Stimulated activated CD4-positive, alpha-beta T cell treated with anti-CD3 and anti-CD28 coated beads, Interleukin-4, amount 100 ng/mL, for 4 hours (primary cell): ENCODE data around the gene OR4C5.
"Not testable (repeated sequence)": the region's sequence is repeated elsewhere in the genome, so short reads cannot be mapped to it uniquely, and the experiment has no call there.

Experiments used
- DNase-seq, 2 experiments: peaks; one replicate each; pipeline ENCODE4 v3.0.0-alpha.2; 2020

OR4C5 gene

DNA sequence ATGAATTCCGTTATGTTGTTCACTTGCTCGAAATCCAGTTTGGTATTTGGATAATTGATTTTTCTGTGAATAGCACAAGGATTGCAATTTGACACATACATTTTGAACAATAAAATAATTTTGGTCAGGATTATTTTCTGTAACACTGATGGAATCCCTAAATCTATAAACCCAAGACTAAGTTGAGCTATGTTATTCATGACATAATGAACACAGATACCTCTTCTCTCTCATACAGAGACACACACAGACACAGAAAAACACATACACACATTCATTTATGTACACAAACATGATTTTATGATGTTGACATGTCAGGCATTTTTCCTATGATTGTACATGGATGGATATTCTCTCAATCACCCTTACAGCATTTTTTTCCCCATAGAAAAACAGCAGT lies at the start of gene OR4C5:
TSS of gene OR4C5 (minus strand) at position 101 of the 400 bp plus-strand sequence. CDS start at position 101, 0 bp downstream.
- DNase-seq, result no peak

DNA sequence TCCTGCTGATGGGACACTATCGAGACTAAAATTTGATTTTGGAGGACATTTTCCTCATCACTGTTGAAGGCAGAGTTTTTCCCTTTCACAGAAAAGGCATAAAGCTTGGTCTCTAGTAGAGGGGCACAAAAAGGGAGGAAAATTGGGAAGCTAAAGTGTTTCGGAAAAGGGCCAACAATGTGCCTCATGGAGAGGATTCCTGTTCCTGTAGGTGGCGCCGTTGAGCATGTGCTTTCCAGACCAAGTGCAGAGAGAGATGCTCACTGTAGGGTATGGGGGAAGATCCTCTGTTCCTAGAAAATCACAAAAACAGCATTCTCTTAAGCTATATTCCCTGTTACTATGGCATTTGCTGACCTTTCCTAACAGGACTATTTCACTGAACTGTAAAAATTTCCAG lies 18.4 kb upstream of the OR4C5 start:
- no peak for DNase-seq

DNA sequence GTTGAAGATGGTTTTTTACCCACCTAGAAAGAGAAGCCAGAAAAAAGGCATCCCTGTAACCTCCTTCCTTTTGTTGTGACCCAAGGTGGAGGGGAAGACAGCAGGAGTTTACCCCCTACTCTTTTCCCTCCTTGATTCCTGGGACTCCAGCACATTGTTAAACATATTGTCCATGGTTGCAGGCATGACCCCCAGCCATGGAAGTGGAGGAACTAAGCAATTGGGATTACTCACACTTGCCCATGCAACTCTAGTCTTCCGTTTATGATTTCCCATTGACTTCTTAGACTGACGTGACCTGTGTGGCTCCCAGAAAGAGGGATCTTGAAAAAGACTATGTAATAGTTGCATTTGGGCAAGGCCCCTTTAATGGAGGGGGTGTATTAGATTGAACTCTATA lies 17.9 kb upstream of the OR4C5 start:
- not testable (repeated sequence) for DNase-seq

DNA sequence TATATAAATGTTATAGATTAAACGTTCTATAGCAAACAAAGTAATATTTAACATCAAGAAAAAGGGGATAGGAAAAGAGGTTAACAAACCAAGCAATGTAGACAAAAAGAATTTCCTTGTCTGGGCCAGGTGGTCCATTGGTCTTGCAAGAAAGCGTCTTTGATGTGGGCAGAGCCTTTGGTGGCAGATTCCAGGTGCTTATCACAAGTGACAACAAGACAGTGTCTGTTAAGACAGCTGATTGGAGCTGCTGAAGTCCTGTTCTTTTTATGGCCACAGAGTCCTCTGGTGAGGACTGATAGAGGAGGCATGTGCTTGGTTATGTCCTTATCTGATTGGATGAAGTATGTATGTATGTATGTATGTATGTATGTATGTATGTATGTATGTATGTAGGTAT lies 5.0 kb downstream of the OR4C5 start:
- DNase-seq, result not testable (repeated sequence)

DNA sequence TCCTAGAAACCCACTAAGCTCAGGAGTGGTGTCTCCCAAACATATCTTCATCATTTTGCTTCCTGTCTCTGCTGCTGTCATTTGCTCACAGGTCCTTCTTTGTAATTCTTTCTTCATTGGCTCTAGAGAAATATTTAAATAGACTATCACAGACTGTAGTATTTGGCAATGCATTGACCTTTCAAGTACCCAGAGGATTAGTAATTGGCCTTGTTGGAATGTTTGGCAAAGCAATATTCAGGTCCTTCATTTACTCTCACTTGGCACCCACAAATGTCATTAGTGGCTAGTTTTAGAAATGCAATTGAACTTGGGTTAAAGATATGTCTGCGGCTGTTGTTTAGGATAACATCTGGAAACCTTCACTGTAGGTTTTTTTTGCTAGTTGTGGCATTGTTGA lies 11.6 kb downstream of the OR4C5 start:
- DNase-seq, result no peak

DNA sequence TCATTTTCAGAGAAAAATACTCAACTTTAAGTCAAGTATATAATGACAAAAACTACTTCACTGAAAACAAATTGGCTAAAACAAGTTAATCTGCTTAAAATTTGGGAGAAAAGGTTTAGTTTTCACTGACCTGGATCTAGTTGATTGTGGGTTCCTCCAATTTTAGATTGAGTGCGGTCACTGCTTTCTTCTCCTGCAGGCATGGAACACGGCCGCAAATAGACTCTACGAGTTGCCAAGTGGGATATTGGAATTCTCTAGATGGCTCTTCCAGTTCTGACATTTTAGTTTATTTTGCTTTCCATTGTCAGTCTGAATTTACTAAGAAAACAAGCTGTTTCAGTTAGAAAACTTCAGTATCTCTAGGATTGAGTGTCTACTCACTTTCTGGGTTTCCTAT lies 12.3 kb downstream of the OR4C5 start:
- DNase-seq, result no peak

DNA sequence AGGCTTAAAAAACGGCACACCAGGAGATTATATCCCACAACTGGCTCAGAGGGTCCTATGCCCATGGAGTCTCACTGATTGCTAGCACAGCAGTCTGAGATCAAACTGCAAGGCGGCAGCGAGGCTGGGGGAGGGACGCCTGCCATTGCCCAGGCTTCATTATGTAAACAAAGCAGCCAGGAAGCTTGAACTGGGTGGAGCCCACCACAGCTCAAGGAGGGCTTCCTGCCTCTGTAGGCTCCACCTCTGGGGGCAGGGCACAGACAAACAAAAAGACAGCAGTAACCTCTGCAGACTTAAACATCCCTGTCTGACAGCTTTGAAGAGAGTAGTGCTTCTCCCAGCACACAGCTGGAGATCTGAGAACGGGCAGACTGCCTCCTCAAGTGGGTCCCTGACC lies 20.0 kb downstream of the OR4C5 start:
- not testable (repeated sequence) for DNase-seq

DNA sequence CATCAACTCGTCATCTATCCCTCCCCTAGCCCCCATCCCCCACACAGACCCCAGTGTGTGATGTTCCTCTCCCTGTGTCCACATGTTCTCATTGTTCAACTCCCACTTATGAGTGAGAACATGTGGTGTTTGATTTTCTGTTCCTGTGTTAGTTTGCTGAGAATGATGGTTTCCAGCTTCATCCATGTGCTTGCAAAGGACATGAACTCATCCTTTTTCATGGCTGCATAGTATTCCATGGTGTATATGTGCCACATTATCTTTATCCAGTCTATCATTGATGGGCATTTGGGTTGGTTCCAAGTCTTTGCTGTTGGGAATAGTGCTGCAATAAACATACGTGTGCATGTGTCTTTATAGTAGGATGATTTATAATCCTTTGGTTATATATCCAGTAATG lies 23.8 kb downstream of the OR4C5 start:
- not testable (repeated sequence) for DNase-seq

DNA sequence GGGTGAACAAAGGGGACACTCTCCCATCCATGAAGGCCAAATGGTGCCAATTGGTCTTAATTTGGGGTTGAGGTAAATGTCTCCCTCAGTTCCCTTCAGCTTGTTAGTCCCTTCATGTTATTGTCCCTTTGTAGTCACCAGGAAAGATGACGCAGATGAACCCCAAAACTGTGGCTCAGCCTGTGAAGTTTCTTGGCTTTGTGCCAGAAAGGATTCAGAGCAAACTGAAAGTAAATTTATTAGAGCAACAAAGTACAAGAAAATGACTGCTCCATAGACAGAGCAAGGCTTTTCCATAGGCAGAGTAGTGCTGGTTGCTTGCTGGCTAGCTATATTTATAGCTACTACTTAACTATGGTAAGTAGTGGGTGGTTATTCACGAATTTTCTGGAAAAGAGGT lies 24.8 kb downstream of the OR4C5 start:
- no peak for DNase-seq

DNA sequence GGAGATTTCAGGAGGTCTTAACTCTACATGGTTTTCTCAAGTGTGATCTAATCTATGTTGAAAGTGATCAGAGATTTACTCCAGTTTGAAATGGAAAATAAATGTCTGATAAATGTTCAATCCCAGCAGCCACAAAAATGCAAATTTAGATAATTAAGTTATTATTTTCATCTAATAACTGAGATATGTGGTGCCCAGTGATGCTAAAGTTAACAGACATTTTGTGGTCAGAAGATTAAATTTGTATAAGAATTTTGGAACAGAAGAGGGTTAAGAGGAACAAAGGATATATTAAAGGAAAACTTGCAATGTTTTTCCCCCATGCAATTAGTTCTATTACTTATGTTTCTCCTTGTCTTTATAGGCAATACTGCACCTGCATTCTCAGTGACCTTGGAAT lies 41.6 kb downstream of the OR4C5 start, which contains the start of gene OR4C3:
TSS of gene OR4C3 (plus strand) at position 301 of the 400 bp plus-strand sequence. CDS start 102 bp downstream, outside the sequence.
- not testable (repeated sequence) for DNase-seq

DNA sequence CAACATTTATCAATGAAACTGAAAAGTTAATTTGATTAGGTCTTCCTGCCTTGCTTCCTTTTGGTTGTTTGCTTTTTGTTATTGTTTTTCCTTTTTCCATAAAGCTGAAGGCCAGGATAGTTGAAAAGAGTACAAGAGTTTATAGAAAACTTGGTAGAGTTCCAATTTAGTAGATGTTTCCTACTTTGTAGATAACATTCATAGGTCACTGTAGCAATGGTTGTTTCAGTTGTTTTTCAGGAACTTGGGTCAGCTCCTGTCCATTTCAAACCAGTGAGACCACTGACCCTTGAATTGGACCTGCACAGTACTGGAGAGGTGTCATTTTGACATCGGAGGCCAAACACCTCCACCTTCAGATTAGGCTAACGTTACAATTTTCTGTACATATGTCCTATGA lies 46.5 kb downstream of the OR4C5 start:
- not testable (repeated sequence) for DNase-seq
